C4-2B (cell line): ENCODE data around the gene TRPT1.

Experiments
- H3K27ac ChIP-seq: fragments of 450-650 bp; 2 replicates; pipeline ENCODE4 v1.5.1; 2017
- CTCF ChIP-seq: fragments of 450-650 bp; conservative IDR thresholded peaks from 2 replicates; pipeline ENCODE4 v1.5.1; 2017; ENCODE audit warnings: mild to moderate bottlenecking
- ZFX ChIP-seq: fragments of 450-650 bp; IDR thresholded peaks from 2 replicates; pipeline ENCODE4 v1.6.1; 2017

Gene TRPT1

DNA sequence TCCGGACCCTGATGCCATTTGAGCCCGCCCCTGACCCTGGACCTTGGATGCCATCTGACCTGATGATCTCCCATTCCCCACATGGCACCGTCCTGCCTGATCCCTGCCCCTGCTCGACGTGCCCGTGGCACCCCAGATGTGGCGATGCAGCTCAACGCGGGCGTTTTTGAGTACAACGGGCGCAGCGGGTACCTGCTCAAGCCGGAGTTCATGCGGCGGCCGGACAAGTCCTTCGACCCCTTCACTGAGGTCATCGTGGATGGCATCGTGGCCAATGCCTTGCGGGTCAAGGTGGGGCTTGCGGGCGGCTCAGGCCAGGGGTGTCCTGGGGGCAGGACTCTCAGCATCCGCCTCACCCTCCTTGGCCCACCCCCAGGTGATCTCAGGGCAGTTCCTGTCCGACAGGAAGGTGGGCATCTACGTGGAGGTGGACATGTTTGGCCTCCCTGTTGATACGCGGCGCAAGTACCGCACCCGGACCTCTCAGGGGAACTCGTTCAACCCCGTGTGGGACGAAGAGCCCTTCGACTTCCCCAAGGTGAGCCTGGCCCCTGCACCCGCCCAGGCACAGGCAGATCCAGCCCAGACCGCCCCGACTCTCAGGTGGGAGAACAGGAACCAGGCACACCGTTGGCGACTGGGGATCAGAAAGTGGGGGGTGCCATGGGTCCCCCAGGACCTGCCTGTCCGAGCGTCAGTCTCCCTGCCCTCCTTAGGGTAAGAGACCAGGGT, 36.5 kb upstream of the TRPT1 start:
- no peak for TF ChIP-seq ZFX
- no peak for TF ChIP-seq CTCF
- no peak overlapping the region for H3K27ac ChIP-seq

- no peak overlapping the region for H3K27ac ChIP-seq
- TF ChIP-seq ZFX (no peak), CTCF (no peak)
These were observed 35.6 kb upstream of the TRPT1 start for GRCh38 chr11:64261556-64262080.

- TF ChIP-seq ZFX (no peak), CTCF (no peak)
- no peak overlapping the region for H3K27ac ChIP-seq
These were observed 34.2 kb upstream of the TRPT1 start for GRCh38 chr11:64260147-64260708.

- H3K27ac ChIP-seq = no peak overlapping the region
These were observed 33.6 kb upstream of the TRPT1 start for GRCh38 chr11:64259533-64260067.

DNA sequence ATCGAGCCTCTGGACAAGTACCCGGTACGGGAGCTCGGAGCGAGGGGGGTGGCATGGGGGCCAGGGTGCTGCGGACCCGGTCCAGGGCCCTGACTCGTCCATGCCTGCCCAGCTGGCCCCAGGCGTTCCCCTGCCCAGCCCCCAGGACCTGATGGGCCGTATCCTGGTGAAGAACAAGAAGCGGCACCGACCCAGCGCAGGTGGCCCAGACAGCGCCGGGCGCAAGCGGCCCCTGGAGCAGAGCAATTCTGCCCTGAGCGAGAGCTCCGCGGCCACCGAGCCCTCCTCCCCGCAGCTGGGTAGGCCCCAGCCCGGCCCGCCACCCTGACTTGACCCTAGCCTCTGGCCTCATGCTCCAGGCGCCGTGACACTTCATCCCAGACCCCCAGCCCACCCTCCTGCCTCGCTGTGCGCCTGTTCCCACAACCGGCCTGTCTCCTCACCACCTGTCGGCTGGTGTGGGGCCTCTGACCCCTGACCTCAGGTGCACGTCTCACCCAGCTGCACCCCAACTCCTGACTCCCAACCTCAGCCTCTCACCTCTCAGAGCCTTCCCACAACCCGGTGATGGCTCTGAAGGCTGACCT, 33.1 kb upstream of the TRPT1 start:
- TF ChIP-seq CTCF (no peak), ZFX (no peak)
- H3K27ac ChIP-seq = no peak overlapping the region

More at GRCh38 chr11:64259533-64260067, 33.6 kb upstream of the TRPT1 start:
- TF ChIP-seq CTCF (no peak), ZFX (no peak)

DNA sequence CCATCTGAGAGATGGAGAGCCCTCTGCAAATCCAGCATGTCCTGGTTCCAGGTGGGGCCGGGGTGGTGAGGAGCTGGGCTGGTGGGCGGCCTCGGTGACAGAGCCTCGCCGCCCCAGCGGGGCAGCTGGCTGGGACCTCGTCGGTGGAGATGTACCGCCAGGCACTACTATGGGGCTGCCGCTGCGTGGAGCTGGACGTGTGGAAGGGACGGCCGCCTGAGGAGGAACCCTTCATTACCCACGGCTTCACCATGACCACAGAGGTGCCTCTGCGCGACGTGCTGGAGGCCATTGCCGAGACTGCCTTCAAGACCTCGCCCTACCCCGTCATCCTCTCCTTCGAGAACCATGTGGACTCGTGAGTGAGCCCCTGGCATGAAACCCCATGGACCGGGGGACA, 32.4 kb upstream of the TRPT1 start:
- TF ChIP-seq CTCF (no peak), ZFX (no peak)
- no peak overlapping the region for H3K27ac ChIP-seq

- TF ChIP-seq CTCF = no peak
- TF ChIP-seq ZFX = no peak
- no peak overlapping the region for H3K27ac ChIP-seq
These were observed 30.3 kb upstream of the TRPT1 start for GRCh38 chr11:64256300-64256699.
